GM18526 (cell line): Measurements from ENCODE around the gene WNK1.

Source experiments
- POLR2A ChIP-seq: IDR thresholded peaks from 3 replicates; pipeline ENCODE4 v1.6.1; 2011; ENCODE audit not compliant: insufficient read length; ENCODE audit errors: extremely low read depth

WNK1 gene

DNA sequence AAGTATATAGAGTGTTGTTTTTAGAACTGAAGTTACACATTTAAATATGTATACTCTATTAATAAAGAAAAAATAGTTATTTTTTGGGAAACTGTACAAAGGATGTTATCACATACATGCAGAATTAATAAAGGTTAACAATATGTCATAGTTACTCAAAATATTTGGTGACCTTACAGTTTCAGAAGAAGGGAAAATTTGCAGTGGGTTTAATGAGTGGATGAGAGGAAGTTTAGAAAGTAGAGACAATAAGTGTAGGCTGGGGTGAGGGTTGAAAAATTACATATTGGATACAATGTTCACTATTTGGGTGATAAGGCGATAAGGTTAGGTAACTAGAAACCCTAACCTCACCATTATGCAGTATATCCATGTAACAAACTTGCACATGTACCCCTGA lies 13.5 kb downstream of the WNK1 start:
- TF ChIP-seq POLR2A: no peak

- no peak for TF ChIP-seq POLR2A
These were observed 16.1 kb downstream of the WNK1 start for GRCh38 chr12:768434-768833.

DNA sequence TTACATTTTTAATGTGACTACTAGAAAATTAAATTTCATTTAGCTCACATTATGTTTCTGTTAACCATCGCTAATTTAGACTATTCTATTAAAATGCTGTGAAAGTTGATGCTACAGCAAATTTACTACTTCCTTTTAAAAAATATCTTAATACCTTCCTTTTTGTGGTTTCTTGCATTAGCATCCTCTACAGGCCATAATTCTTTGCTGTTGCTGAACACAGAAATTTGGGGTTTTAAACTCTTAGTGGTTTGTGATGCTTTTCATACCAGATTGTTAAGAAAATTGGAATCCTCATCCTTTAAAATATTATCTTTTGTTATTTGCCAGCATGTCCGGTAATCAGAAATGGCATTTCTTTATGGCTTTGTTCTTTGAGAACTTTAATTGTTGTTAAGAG lies 18.1 kb downstream of the WNK1 start:
- TF ChIP-seq POLR2A: no peak

- TF ChIP-seq POLR2A: no peak
These were observed 19.8 kb downstream of the WNK1 start for GRCh38 chr12:772056-772697.

GRCh38 chr12:774051-774614 lies 21.8 kb downstream of the WNK1 start:
- no peak for TF ChIP-seq POLR2A

GRCh38 chr12:777550-778047 lies 25.2 kb downstream of the WNK1 start:
- TF ChIP-seq POLR2A: no peak

DNA sequence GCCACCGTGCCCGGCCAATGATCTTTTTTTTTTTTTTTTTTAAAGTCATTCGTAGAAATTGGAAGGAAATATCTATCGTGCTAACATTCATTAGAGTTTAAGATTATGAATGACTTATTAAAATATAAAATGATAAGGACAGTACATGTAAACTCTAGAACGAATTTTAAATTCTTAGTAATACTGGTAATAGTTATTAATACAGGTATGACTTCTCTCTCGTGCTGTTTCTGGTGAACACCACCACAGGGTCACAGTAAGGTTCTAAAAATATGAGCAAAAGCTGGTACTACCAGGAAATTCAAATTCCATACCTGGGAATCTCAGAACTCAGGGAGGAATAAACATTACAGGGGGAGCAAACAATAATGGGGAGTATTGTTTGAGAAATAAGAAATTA lies 26.2 kb downstream of the WNK1 start:
- TF ChIP-seq POLR2A: no peak

GRCh38 chr12:779745-780734 lies 27.7 kb downstream of the WNK1 start:
- no peak for TF ChIP-seq POLR2A

- TF ChIP-seq POLR2A: no peak
These were observed 28.5 kb downstream of the WNK1 start for GRCh38 chr12:780750-781379.

DNA sequence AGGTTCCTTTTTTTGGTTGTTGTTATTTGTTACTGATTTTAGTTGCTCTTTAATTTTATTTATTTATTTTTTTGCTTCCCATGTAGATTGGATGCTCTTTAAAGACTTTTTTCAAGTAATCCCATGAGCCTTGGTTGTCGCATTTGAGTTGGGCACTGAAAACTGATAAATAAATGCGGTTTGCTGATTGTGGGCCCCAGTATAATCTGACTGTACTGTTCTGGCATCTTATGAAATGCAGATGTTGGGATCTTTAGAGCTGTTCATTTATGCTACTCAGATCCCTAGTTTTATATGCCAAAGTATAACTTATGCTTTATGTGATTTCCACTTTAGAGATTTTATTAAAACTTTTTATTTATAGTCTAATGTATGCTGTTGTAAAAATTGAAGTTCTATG lies 33.3 kb downstream of the WNK1 start:
- no peak for TF ChIP-seq POLR2A

DNA sequence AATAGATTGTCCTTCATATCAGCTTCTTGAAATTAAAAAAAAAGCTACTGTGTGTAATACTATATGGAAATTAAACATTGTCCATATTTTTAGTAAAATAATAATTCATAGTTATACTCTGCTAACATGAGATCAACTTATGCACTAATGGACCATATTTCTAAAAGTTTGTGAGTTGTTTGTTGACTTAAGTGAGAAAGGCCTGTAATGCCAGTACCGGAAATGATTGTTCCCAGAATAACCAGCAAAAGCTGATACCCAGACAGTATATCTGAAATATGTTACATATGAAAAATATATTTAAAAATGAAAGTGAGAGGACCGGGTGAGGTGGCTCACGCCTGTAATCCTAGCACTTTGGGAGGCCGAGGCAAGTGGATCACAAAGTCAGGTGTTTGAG lies 35.9 kb downstream of the WNK1 start:
- no peak for TF ChIP-seq POLR2A

DNA sequence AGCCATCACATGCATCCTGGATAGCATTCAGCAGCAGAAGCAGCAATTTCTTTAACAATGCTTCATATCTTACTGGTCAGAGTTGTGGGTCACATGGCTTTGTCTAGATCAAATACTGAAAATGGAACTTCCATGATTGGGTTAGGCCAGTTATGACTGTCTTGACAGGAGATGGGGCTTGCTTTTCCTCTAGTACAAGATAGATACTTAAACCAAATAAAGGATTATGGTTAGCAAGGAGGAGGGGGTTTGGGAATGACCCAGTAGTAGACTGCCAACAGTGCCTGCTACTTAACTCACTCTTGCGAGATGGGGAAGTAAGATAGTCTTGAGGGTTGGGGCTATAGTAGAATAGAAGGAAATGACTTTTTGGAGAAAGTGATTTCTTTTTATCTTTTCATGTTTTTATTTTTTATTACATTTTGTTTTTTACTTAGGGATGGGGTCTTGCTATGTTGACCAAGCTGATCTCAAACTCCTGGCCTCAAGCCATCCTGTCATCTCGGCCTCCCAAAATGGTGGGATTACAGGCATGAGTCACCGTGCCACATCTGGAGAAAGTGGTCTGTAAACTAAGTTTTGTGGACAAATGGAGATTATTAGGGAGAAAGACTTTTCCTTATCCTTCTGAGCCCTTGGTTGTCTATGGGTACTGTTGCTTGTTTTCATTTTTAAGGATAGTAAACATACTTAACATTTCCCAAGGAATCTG lies 37.6 kb downstream of the WNK1 start:
- no peak for TF ChIP-seq POLR2A

DNA sequence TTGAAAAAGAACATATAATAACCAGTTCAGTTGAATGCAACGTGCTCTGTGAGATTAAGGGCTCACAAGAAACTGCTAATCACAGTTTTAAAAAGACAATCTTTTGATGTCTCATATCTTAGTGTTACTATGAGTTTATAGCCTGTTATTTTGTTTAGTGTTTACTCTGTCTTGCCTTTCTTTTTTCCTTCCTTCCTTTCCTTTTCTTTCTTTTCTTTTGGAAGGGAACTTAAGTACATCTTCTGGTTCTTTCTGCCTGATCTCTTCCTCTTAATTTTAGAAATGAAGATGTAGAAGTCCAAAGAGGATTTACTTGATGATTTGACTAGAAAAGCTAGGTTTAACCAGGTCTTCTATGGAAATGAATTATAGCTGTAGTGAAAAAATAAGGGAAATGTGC lies 38.2 kb downstream of the WNK1 start:
- no peak for TF ChIP-seq POLR2A

DNA sequence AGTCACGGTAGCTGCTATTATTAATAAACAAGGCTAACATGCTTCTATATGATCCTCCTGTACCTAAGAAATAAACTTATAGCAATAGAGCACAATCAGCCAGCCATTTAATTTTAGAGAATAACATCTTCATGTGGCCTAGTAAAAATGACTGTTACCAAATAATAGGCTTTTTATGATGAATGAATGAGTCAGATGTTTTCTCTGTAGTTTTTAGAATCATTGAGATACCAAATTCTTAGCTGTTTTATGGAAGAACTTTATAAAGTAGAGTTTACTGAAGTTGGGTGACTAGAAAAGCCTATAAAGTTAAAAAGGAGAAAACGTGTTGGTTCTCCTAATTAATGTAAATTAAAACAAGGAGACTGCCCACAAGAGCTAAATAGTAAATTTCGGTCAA lies 40.7 kb downstream of the WNK1 start:
- no peak for TF ChIP-seq POLR2A

- TF ChIP-seq POLR2A: no peak
These were observed 41.3 kb downstream of the WNK1 start for GRCh38 chr12:793711-794110.
